Astrocyte of the hippocampus (primary cell): ENCODE measurements around the gene RNASE8.
A peak's percentile ranks its signal among the peaks of the same experiment; 100 is the strongest.

Experiments used
- DNase-seq: peaks from one replicate; pipeline ENCODE4 v3.0.0; 2011; ENCODE audit warnings: low read depth, low spot score

The RNASE8 gene

GRCh38 chr14:21072781-21073339 lies 15.2 kb downstream of the RNASE8 start:
- DNase-seq: no peak

GRCh38 chr14:21073921-21074320 lies 16.3 kb downstream of the RNASE8 start:
- no peak for DNase-seq

GRCh38 chr14:21074398-21075272 lies 17.0 kb downstream of the RNASE8 start:
- DNase-seq: no peak

- no peak for DNase-seq
Observed at GRCh38 chr14:21075719-21076437, 18.3 kb downstream of the RNASE8 start.

GRCh38 chr14:21077672-21078071 lies 20.1 kb downstream of the RNASE8 start:
- no peak for DNase-seq

- DNase-seq: no peak
Observed at GRCh38 chr14:21078287-21078686, 20.7 kb downstream of the RNASE8 start.

GRCh38 chr14:21078726-21079125 lies 21.1 kb downstream of the RNASE8 start:
- no peak for DNase-seq

- DNase-seq: no peak
Observed at GRCh38 chr14:21081521-21082142, 24.0 kb downstream of the RNASE8 start.

- DNase-seq: no peak
Observed at GRCh38 chr14:21083565-21084325, 26.1 kb downstream of the RNASE8 start.

- DNase-seq: no peak
Observed at GRCh38 chr14:21084396-21084795, 26.8 kb downstream of the RNASE8 start.

GRCh38 chr14:21084998-21085853 lies 27.6 kb downstream of the RNASE8 start:
- DNase-seq: peak; percentile 69

GRCh38 chr14:21086908-21087293 lies 29.3 kb downstream of the RNASE8 start:
- no peak for DNase-seq

GRCh38 chr14:21087294-21088091 lies 29.9 kb downstream of the RNASE8 start:
- DNase-seq: peak; percentile 93

- DNase-seq: no peak
Observed at GRCh38 chr14:21088687-21089086, 31.1 kb downstream of the RNASE8 start.

- DNase-seq: no peak
Observed at GRCh38 chr14:21089271-21089670, 31.6 kb downstream of the RNASE8 start.

GRCh38 chr14:21089877-21090193 lies 32.2 kb downstream of the RNASE8 start:
- no peak for DNase-seq

GRCh38 chr14:21090194-21090939 lies 32.7 kb downstream of the RNASE8 start:
- DNase-seq: peak; percentile 24

- no peak for DNase-seq
Observed at GRCh38 chr14:21090940-21091663, 33.5 kb downstream of the RNASE8 start.
